ENCODE results near the gene CNOT11. TPM values are rescaled to one million over a fixed set of nuclear protein-coding genes. Genes with fewer than 3 reads are reported as not detected.

Gene CNOT11
- total and polyA plus RNA-seq, 2 of the 13 experiments (the other 11 are each of a cell fraction or from before 2014, with no cell fraction given), result 114 to 209 TPM

- peaks cover 70% of the 10 kb centered on the region for H4K20me1 ChIP-seq (ENCODE audit: insufficient read depth, low read length)
Measured at GRCh38 chr2:101297383-101297782, 44.7 kb downstream of the CNOT11 start.

GRCh38 chr2:101299604-101300003 is 46.9 kb downstream of the CNOT11 start:
- in situ Hi-C loops (cut with HindIII; ENCODE audit: extremely low pct_ligation_motif_present, low pct_unique_long_range_greater_than_20kb) (no loop called here), intact Hi-C loops (cut with micrococcal nuclease; ENCODE audit: unreplicated experiment) (no loop called here)
- WGBS (ENCODE audit: low lambda C conversion rate), result 73% methylated on average over 6 of the region's 6 CpGs
- peaks cover 90% of the 10 kb centered on the region for H3K4me1 ChIP-seq (ENCODE audit: insufficient read depth, low read length)
- no peak overlapping the region for H3K9ac ChIP-seq (ENCODE audit: insufficient read depth, low read depth, low read length)
- ATAC-seq, result peak; percentile 50
- H4K20me1 ChIP-seq (ENCODE audit: insufficient read depth, low read length), result peaks cover 91% of the 10 kb centered on the region
- TF ChIP-seq CEBPG (CRISPR knock-in tag; IDR thresholded peaks at IDR 0.05) (peak; percentile 30; the same call in 1 of the 2 replicates), ZNF629 (CRISPR knock-in tag; conservative IDR thresholded peaks at IDR 0.05) (no peak), ZNF839 (CRISPR knock-in tag; IDR thresholded peaks at IDR 0.05; ENCODE audit: borderline replicate concordance) (no peak), GFI1 (CRISPR knock-in tag; IDR thresholded peaks at IDR 0.05; ENCODE audit: borderline replicate concordance) (peak; percentile 31; the same call in 1 of the 2 replicates), HNF4A (CRISPR knock-in tag; IDR thresholded peaks at IDR 0.05) (0 out of 2 replicates have a peak, but pooled peaks have one; percentile 17), CEBPB (IDR thresholded peaks at IDR 0.05; ENCODE audit: borderline replicate concordance, low read depth, low read length) (peak; percentile 61; the same call in 1 of the 2 replicates), HBP1 (CRISPR knock-in tag; IDR thresholded peaks at IDR 0.05; ENCODE audit: low read depth) (0 out of 2 replicates have a peak, but pooled peaks have one; percentile 51), TFAP4 (IDR thresholded peaks at IDR 0.05; ENCODE audit: borderline replicate concordance, low read depth) (0 out of 2 replicates have a peak, but pooled peaks have one; percentile 14)
- ChIA-PET CTCF (ENCODE audit: low intra/inter-chr PET ratio, low total read pairs) (no interaction called here), POLR2A (interaction anchor here (1.6 to 1.7 kb wide), 2 partner anchors 9 kb away, joined by 3 to 8 read pairs; partner anchors contain the start of gene RNF149)
- H3K27ac ChIP-seq (ENCODE audit: extremely low read length, insufficient read depth, low read length), result no peak overlapping the region
- no TSS peak for BruUV-seq (replicated peaks)
- no peaks in the 10 kb centered on the region for H3K27me3 ChIP-seq (ENCODE audit: control insufficient read depth in 1 of 2, insufficient read depth in 2 of 2, low read length in 2 of 2)
- peaks cover 3 to 61% of the 10 kb centered on the region in 2 experiments for H3K36me3 ChIP-seq (replicated peaks in 1 of 2; ENCODE audit: control insufficient read depth in 1 of 2, insufficient read depth in 2 of 2, low read length in 2 of 2)
- H2AFZ ChIP-seq (ENCODE audit: low read length), result no peak overlapping the region
- no peaks in the 10 kb centered on the region for H3K9me3 ChIP-seq (ENCODE audit: low read length)
- H3K4me3 ChIP-seq (replicated peaks in 1 of 3; ENCODE audit: insufficient read depth in 1 of 3, low read depth in 2 of 3, low read length in 3 of 3), result no peak overlapping the region
- peaks cover 97% of the 10 kb centered on the region for H3K79me2 ChIP-seq (ENCODE audit: insufficient read depth, low read length)
- DNase-seq (ENCODE audit: low spot score), result no peak
- FAIRE-seq, result no peak
- peak overlapping the region; percentile 6; the same call in 1 of the 2 replicates for H3K4me2 ChIP-seq (ENCODE audit: low read depth, low read length)

More at GRCh38 chr2:101297383-101297782, 44.7 kb downstream of the CNOT11 start:
- peaks cover 67% of the 10 kb centered on the region for H3K4me1 ChIP-seq (ENCODE audit: insufficient read depth, low read length)
- ChIA-PET POLR2A (interaction anchor here (1.7 kb wide), 1 partner anchor 11 kb away, joined by 7 read pairs; the partner anchor contains the start of gene RNF149), CTCF (ENCODE audit: low intra/inter-chr PET ratio, low total read pairs) (no interaction called here)
- TF ChIP-seq ZNF121 (CRISPR knock-in tag; IDR thresholded peaks at IDR 0.05) (peak; percentile 93), ZFAT (CRISPR knock-in tag; conservative IDR thresholded peaks at IDR 0.05) (no peak)
- no peak for DNase-seq (ENCODE audit: low spot score)
- intact Hi-C loops (cut with micrococcal nuclease; ENCODE audit: unreplicated experiment), result no loop called here
- ATAC-seq, result no peak
- H3K27ac ChIP-seq (ENCODE audit: extremely low read length, insufficient read depth, low read length), result no peak overlapping the region
- no TSS peak for BruUV-seq (replicated peaks)
- FAIRE-seq, result no peak
- peaks cover 13 to 76% of the 10 kb centered on the region in 2 experiments for H3K36me3 ChIP-seq (replicated peaks in 1 of 2; ENCODE audit: control insufficient read depth in 1 of 2, insufficient read depth in 2 of 2, low read length in 2 of 2)
- no peak overlapping the region for H3K4me3 ChIP-seq (replicated peaks in 1 of 3; ENCODE audit: insufficient read depth in 1 of 3, low read depth in 2 of 3, low read length in 3 of 3)
- H3K9ac ChIP-seq (ENCODE audit: insufficient read depth, low read depth, low read length), result no peak overlapping the region
- WGBS (ENCODE audit: low lambda C conversion rate), result 86% methylated on average over 2 of the region's 2 CpGs
- no peaks in the 10 kb centered on the region for H3K27me3 ChIP-seq (ENCODE audit: control insufficient read depth in 1 of 2, insufficient read depth in 2 of 2, low read length in 2 of 2)
- in situ Hi-C loops (cut with HindIII; ENCODE audit: extremely low pct_ligation_motif_present, low pct_unique_long_range_greater_than_20kb), result no loop called here
- no peak overlapping the region for H3K4me2 ChIP-seq (ENCODE audit: low read depth, low read length)
- no peak overlapping the region for H2AFZ ChIP-seq (ENCODE audit: low read length)
- H3K79me2 ChIP-seq (ENCODE audit: insufficient read depth, low read length), result peaks cover 94% of the 10 kb centered on the region
- H3K9me3 ChIP-seq (ENCODE audit: low read length), result no peaks in the 10 kb centered on the region

Measured in HepG2 (cell line).